OCI-LY1 (cell line): ENCODE measurements around the gene UBE2G1.

Source experiments
- H2AFZ ChIP-seq: fragments of 200-600 bp; sonication (generic), shearing (Covaris generic); 2 replicates; pipeline ENCODE4 v1.6.0; 2014; ENCODE audit warnings: antibody characterized with exemption, mild to moderate bottlenecking, low read length
- H3F3A ChIP-seq: fragments of 200-600 bp; sonication (generic), shearing (Covaris generic); 2 replicates; pipeline ENCODE4 v1.6.0; 2014; ENCODE audit warnings: mild to moderate bottlenecking, antibody characterized with exemption, low read length, moderate library complexity; ENCODE audit not compliant: insufficient read depth
- H3K27ac ChIP-seq: fragments of 200-600 bp; sonication (generic); 2 replicates; pipeline ENCODE4 v1.5.1; 2014; ENCODE audit warnings: low read length, mixed run types, mild to moderate bottlenecking, low read depth; ENCODE audit not compliant: poor library complexity, severe bottlenecking
- H3K27me3 ChIP-seq: fragments of 200-600 bp; sonication (generic); 2 replicates; pipeline ENCODE4 v1.6.0; 2014; ENCODE audit warnings: antibody characterized with exemption, mild to moderate bottlenecking, low read length, moderate library complexity; ENCODE audit not compliant: insufficient read depth
- H3K36me3 ChIP-seq: fragments of 200-600 bp; sonication (generic); 2 replicates; pipeline ENCODE4 v1.6.1; 2014; ENCODE audit warnings: mild to moderate bottlenecking, antibody characterized with exemption, low read length, moderate library complexity, mixed read lengths; ENCODE audit not compliant: insufficient read depth
- H3K4me1 ChIP-seq: fragments of 200-600 bp; sonication (generic); 2 replicates; pipeline ENCODE4 v1.5.1; 2014; ENCODE audit warnings: mild to moderate bottlenecking, low read length, moderate library complexity; ENCODE audit not compliant: insufficient read depth, severe bottlenecking
- H3K4me2 ChIP-seq: fragments of 200-600 bp; sonication (generic), shearing (Covaris generic); 2 replicates; pipeline ENCODE4 v1.6.1; 2014; ENCODE audit warnings: low read length
- H3K4me3 ChIP-seq: fragments of 200-600 bp; sonication (generic); 2 replicates; pipeline ENCODE4 v1.5.1; 2014; ENCODE audit warnings: low read length, low read depth, mild to moderate bottlenecking, mixed read lengths; ENCODE audit not compliant: poor library complexity, severe bottlenecking
- H3K79me2 ChIP-seq: fragments of 200-600 bp; shearing (Covaris generic); 2 replicates; pipeline ENCODE4 v1.6.1; 2016; ENCODE audit warnings: mixed run types, low read length, mixed read lengths; ENCODE audit not compliant: insufficient read depth
- H3K9ac ChIP-seq: fragments of 200-600 bp; sonication (generic), shearing (Covaris generic); 2 replicates; pipeline ENCODE4 v1.6.1; 2014; ENCODE audit warnings: mild to moderate bottlenecking, low read length, mixed read lengths
- H3K9me2 ChIP-seq: fragments of 200-600 bp; sonication (generic), shearing (Covaris generic); 2 replicates; pipeline ENCODE4 v1.6.1; 2014; ENCODE audit warnings: low read depth, mild to moderate bottlenecking, low read length, mixed read lengths
- H3K9me3 ChIP-seq: fragments of 200-600 bp; shearing (Covaris generic); 2 replicates; pipeline ENCODE4 v1.6.1; 2014; ENCODE audit warnings: low read length, mixed read lengths
- H4K20me1 ChIP-seq: fragments of 200-600 bp; sonication (generic), shearing (Covaris generic); 2 replicates; pipeline ENCODE4 v1.6.0; 2016; ENCODE audit warnings: mild to moderate bottlenecking, low read length; ENCODE audit not compliant: insufficient read depth
- CTCF ChIP-seq: fragments of 200-600 bp; sonication (generic), shearing (Covaris generic); IDR thresholded peaks from 2 replicates; pipeline ENCODE4 v1.5.1; 2017; ENCODE audit warnings: mild to moderate bottlenecking, antibody characterized with exemption, low read length, moderate library complexity, mixed read lengths
- EZH2 ChIP-seq: fragments of 200-600 bp; sonication (generic), shearing (Covaris generic); IDR thresholded peaks from 2 replicates; pipeline ENCODE4 v1.8.0; 2017; ENCODE audit warnings: borderline replicate concordance, mixed run types, mild to moderate bottlenecking, antibody characterized with exemption, low read length, moderate library complexity, mixed read lengths

Gene UBE2G1

DNA sequence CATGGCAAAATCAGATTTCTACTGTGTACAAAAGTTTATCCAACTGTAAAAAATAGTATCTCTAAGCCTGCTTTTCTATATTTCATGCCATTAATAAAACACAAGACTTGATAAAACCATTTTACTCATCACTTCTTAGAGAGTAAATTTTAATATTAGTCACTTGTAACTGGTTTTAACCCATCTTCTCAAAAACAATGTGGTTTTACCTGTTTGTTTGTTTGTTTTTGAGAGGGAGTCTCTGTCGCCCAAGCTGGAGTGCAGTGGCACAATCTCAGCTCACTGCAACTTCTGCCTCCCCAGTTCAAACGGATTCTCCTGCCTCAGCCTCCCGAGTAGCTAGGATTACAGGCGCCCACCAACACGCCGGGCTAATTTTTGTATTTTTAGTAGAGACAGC is 32.1 kb downstream of the UBE2G1 start:
- no peaks in the 10 kb centered on the region for H3K27me3 ChIP-seq
- H3K9me3 ChIP-seq: no peaks in the 10 kb centered on the region; the same call in 1 of the 2 replicates
- H3K4me2 ChIP-seq: no peak overlapping the region
- H3K4me1 ChIP-seq: peaks cover 53% of the 10 kb centered on the region
- H4K20me1 ChIP-seq: no peaks in the 10 kb centered on the region
- no peak overlapping the region for H3K4me3 ChIP-seq
- H3K9me2 ChIP-seq: no peaks in the 10 kb centered on the region
- no peak for TF ChIP-seq EZH2
- TF ChIP-seq CTCF: no peak
- H3K27ac ChIP-seq: peak overlapping the region; percentile 19
- no peak overlapping the region for H3K9ac ChIP-seq
- peaks cover 28% of the 10 kb centered on the region for H3K36me3 ChIP-seq
- 0 out of 2 replicates have a peak, but pooled peaks cover 4% of the 10 kb centered on the region for H3F3A ChIP-seq
- peaks cover 98% of the 10 kb centered on the region for H3K79me2 ChIP-seq
- H2AFZ ChIP-seq: no peak overlapping the region

- TF ChIP-seq CTCF: no peak
- no peak for TF ChIP-seq EZH2
- peak overlapping the region; percentile 17; the same call in 1 of the 2 replicates for H3K4me2 ChIP-seq
- peak overlapping the region; percentile 3 for H3K27ac ChIP-seq
- no peak overlapping the region for H3K9ac ChIP-seq
- H3K79me2 ChIP-seq: peaks cover 98% of the 10 kb centered on the region
- H3K4me3 ChIP-seq: no peak overlapping the region
- H2AFZ ChIP-seq: no peak overlapping the region
- H3K9me3 ChIP-seq: peaks cover under 1% of the 10 kb centered on the region
- H3K36me3 ChIP-seq: peaks cover 40% of the 10 kb centered on the region
- no peaks in the 10 kb centered on the region for H4K20me1 ChIP-seq
- H3K9me2 ChIP-seq: no peaks in the 10 kb centered on the region
- 0 out of 2 replicates have a peak, but pooled peaks cover 4% of the 10 kb centered on the region for H3F3A ChIP-seq
- H3K27me3 ChIP-seq: no peaks in the 10 kb centered on the region
- peaks cover 46% of the 10 kb centered on the region for H3K4me1 ChIP-seq
These were observed 33.4 kb downstream of the UBE2G1 start for GRCh38 chr17:4333041-4333440.

DNA sequence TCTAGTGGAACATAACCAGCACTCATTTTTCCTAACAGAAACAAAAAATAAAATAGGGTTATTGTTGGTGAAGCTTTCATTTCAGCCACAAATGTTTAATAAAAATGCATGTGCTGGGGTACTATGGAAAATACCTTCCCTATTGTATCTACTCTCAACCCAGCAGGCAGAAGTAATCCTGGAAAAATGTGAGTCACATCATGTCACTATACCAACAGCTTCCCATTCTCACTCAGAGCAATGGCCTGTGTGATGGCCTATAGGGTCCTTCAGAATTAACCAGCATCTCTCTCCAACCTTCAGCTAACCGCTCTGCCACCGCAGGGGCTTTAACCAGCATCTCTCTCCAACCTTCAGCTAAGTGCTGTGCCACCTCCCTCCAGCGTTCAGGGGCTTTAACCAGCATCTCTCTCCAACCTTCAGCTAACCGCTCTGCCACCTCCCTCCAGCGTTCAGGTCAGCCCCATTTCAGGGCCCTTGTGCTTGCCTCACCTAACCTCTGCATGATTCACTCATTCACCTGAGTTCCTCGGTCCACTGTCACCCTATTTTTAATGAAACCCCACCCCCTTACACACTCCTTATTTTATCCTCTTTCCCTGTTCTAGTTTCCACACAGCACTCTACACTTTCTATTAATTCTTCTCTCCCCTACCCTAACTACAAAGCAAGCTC is 34.0 kb downstream of the UBE2G1 start:
- 0 out of 2 replicates have a peak, but pooled peaks cover 4% of the 10 kb centered on the region for H3F3A ChIP-seq
- no peaks in the 10 kb centered on the region for H3K27me3 ChIP-seq
- H3K36me3 ChIP-seq: peaks cover 46% of the 10 kb centered on the region
- H3K4me2 ChIP-seq: peak overlapping the region; percentile 17
- H3K9ac ChIP-seq: no peak overlapping the region
- H3K27ac ChIP-seq: peak overlapping the region; percentile 3
- no peaks in the 10 kb centered on the region for H3K9me2 ChIP-seq
- peaks cover 5% of the 10 kb centered on the region for H3K9me3 ChIP-seq
- no peak overlapping the region for H2AFZ ChIP-seq
- H3K4me3 ChIP-seq: no peak overlapping the region
- TF ChIP-seq EZH2 (no peak), CTCF (no peak)
- H4K20me1 ChIP-seq: no peaks in the 10 kb centered on the region
- peaks cover 46% of the 10 kb centered on the region for H3K4me1 ChIP-seq
- H3K79me2 ChIP-seq: peaks cover 98% of the 10 kb centered on the region
